ENCODE results near the gene POLRMT.

POLRMT gene

GRCh38 chr19:572743-573518 lies 60.4 kb downstream of the POLRMT start:
- Mint-ChIP-seq H3K9me3 (peaks cover 4% of the 10 kb centered on the region), H3K27ac (peak overlapping the region; percentile 80 to 99 (median 95)), H3K4me1 (peaks cover 37% of the 10 kb centered on the region), H3K36me3 (ENCODE audit: low read depth) (peaks cover 4% of the 10 kb centered on the region), H3K27me3 (ENCODE audit: low read depth) (peaks cover 6% of the 10 kb centered on the region), H3K4me3 (peak overlapping the region; percentile 92 to 93 (median 93))
- TF ChIP-seq CTCF (IDR thresholded peaks at IDR 0.05; ENCODE audit: unreplicated experiment in 3 of 3), result no peak

GRCh38 chr19:572140-572742 lies 61.1 kb downstream of the POLRMT start, which contains the start of gene BSG:
BSG (plus strand) TSS chr19:572596; CDS start chr19:572635, 39 bp downstream.
- Mint-ChIP-seq H3K4me1 (peaks cover 37% of the 10 kb centered on the region), H3K9me3 (peaks cover 4% of the 10 kb centered on the region), H3K27me3 (ENCODE audit: low read depth) (peaks cover 6% of the 10 kb centered on the region), H3K4me3 (peak within 1 kb of the TSS; percentile 92 to 93 (median 93)), H3K36me3 (ENCODE audit: low read depth) (peaks cover 4% of the 10 kb centered on the region), H3K27ac (peak within 1 kb of the TSS; percentile 88 to 99 (median 95))
- TF ChIP-seq CTCF (IDR thresholded peaks at IDR 0.05; ENCODE audit: unreplicated experiment in 3 of 3), result no peak

- peaks cover 32% of the 10 kb centered on the region for H3K4me1 Mint-ChIP-seq
- peak overlapping the region; percentile 88 to 99 (median 95) for H3K27ac Mint-ChIP-seq
- H3K27me3 Mint-ChIP-seq (ENCODE audit: low read depth), result peaks cover 6% of the 10 kb centered on the region
- peak overlapping the region; percentile 91 to 93 (median 93) for H3K4me3 Mint-ChIP-seq
- no peak for TF ChIP-seq CTCF (IDR thresholded peaks at IDR 0.05; ENCODE audit: unreplicated experiment in 3 of 3)
- peaks cover 4% of the 10 kb centered on the region for H3K36me3 Mint-ChIP-seq (ENCODE audit: low read depth)
- H3K9me3 Mint-ChIP-seq, result peaks cover 4% of the 10 kb centered on the region
Measured at GRCh38 chr19:571566-571974, 61.8 kb downstream of the POLRMT start.

- Mint-ChIP-seq H3K4me3 (peak overlapping the region; percentile 91 to 93 (median 93)), H3K27ac (peak overlapping the region; percentile 88 to 99 (median 95)), H3K27me3 (ENCODE audit: low read depth) (peaks cover 6% of the 10 kb centered on the region), H3K9me3 (peaks cover 4% of the 10 kb centered on the region), H3K4me1 (peaks cover 31% of the 10 kb centered on the region), H3K36me3 (ENCODE audit: low read depth) (peaks cover 8% of the 10 kb centered on the region)
- no peak for TF ChIP-seq CTCF (IDR thresholded peaks at IDR 0.05; ENCODE audit: unreplicated experiment in 3 of 3)
Measured at GRCh38 chr19:570937-571565, 62.3 kb downstream of the POLRMT start.

- Mint-ChIP-seq H3K4me1 (peaks cover 28% of the 10 kb centered on the region), H3K36me3 (ENCODE audit: low read depth) (peaks cover 8% of the 10 kb centered on the region), H3K27ac (no peak overlapping the region), H3K4me3 (peak overlapping the region in 1 of 3 experiments; percentile 25), H3K9me3 (peaks cover 4% of the 10 kb centered on the region), H3K27me3 (ENCODE audit: low read depth) (peaks cover 6% of the 10 kb centered on the region)
- no peak for TF ChIP-seq CTCF (IDR thresholded peaks at IDR 0.05; ENCODE audit: unreplicated experiment in 3 of 3)
Measured at GRCh38 chr19:570251-570686, 63.1 kb downstream of the POLRMT start.

All from nephron (organoid).